K562 (cell line): ENCODE data around the gene MAL. TPM values are rescaled to one million over a fixed set of nuclear protein-coding genes. Genes with fewer than 3 reads are reported as not detected.

Experiments used
- CBX1 ChIP-seq: sonication (generic); IDR thresholded peaks from 2 replicates; pipeline ENCODE4 v1.6.1; 2016; ENCODE audit warnings: antibody characterized with exemption, low read depth, mild to moderate bottlenecking
- CBX8 ChIP-seq: fragments of 200-600 bp; sonication (generic); IDR thresholded peaks from 2 replicates; pipeline ENCODE4 v1.6.1; 2012; ENCODE audit warnings: borderline replicate concordance, mixed run types, low read depth, mild to moderate bottlenecking, moderate library complexity, mixed read lengths, low read length, control low read depth, inconsistent platforms; ENCODE audit not compliant: poor library complexity, severe bottlenecking; ENCODE audit errors: extremely low read depth
- CHD2 ChIP-seq: IDR thresholded peaks from 2 replicates; pipeline ENCODE4 v1.6.1; 2011; ENCODE audit warnings: low read depth, low read length
- ERF ChIP-seq: fragments of 450-650 bp; formaldehyde crosslinking; IDR thresholded peaks from 2 replicates; pipeline ENCODE4 v1.4.0; 2020; ENCODE audit warnings: mild to moderate bottlenecking, mixed read lengths
- MIER1 ChIP-seq: fragments of 450-650 bp; IDR thresholded peaks from 2 replicates; pipeline ENCODE4 v1.6.1; 2016; ENCODE audit warnings: antibody characterized with exemption, mild to moderate bottlenecking, low read depth
- NCOA4 ChIP-seq: fragments of 450-650 bp; IDR thresholded peaks from 2 replicates; pipeline ENCODE4 v1.6.1; 2018; ENCODE audit warnings: mild to moderate bottlenecking; ENCODE audit not compliant: partially characterized antibody
- POLR2H ChIP-seq: IDR thresholded peaks from 2 replicates; pipeline ENCODE4 v1.6.1; 2016; ENCODE audit warnings: missing genetic modification characterization, low read depth, mild to moderate bottlenecking, control low read depth, missing compliant biosample characterization, moderate library complexity
- POU5F1 ChIP-seq: fragments of 150-350 bp; IDR thresholded peaks from 2 replicates; pipeline ENCODE4 v1.6.1; 2014; ENCODE audit warnings: borderline replicate concordance, low read length, low read depth, mild to moderate bottlenecking; ENCODE audit not compliant: partially characterized antibody
- RBM22 ChIP-seq: fragments of 200-400 bp; formaldehyde crosslinking; IDR thresholded peaks from 2 replicates; pipeline ENCODE4 v1.6.1; 2018; ENCODE audit warnings: low read length, low read depth; ENCODE audit not compliant: poor library complexity, severe bottlenecking
- U2AF2 ChIP-seq: fragments of 200-400 bp; formaldehyde crosslinking; optimal IDR thresholded peaks from 2 replicates; pipeline ENCODE3; 2017; ENCODE audit warnings: low read depth, mild to moderate bottlenecking, low read length
- polyA plus RNA-seq, 8 experiments: library from polyadenylated mRNA; depleted of rRNA in 4 of 8; stranded (reverse) in 5 of 8; unstranded in 3 of 8; fragments of >200 nt; fragmentation: Nextera tagmentation in 2 of 8; fragmentation: Illumina TruSeq in 1 of 8; extraction: Ambion mirVana in 2 of 8; extraction: Trizol in 1 of 8; gene quantifications; 2 replicates each; pipeline versions ENCODE4 v1.2.1 to v1.2.3, GENCODE V29; 2011 to 2014; ENCODE audit warnings: inconsistent platforms in 1 of 8, missing spikeins in 1 of 8
- total RNA-seq, 7 experiments: library from RNA; depleted of rRNA in 6 of 7; stranded (reverse); fragments of >200 nt in 6 of 7; fragmentation: Illumina TruSeq in 2 of 7; extraction: Trizol in 2 of 7; gene quantifications; 2 replicates each; pipeline versions ENCODE4 v1.2.1 to v1.2.3, GENCODE V29; 2011 to 2021; ENCODE audit warnings: low replicate concordance in 1 of 7
- TF ChIP-seq, protein P1 (sequence below): fragments of 450-650 bp; IDR thresholded peaks from 2 replicates; pipeline ENCODE4 v1.6.1; 2017; ENCODE audit warnings: antibody characterized with exemption
- TF ChIP-seq, protein P2 (sequence below): fragments of 450-650 bp; IDR thresholded peaks from one replicate; pipeline ENCODE4 v1.6.1; 2018; ENCODE audit warnings: mild to moderate bottlenecking, moderate library complexity; ENCODE audit not compliant: partially characterized antibody
- TF ChIP-seq, protein P3 (sequence below): fragments of 450-650 bp; formaldehyde crosslinking; IDR thresholded peaks from 2 replicates; pipeline ENCODE4 v1.4.0; 2022; ENCODE audit warnings: missing genetic modification characterization
- TF ChIP-seq, protein P4 (sequence below): fragments of 200-800 bp; sonication (Bioruptor generic); IDR thresholded peaks from 2 replicates; pipeline ENCODE4 v1.6.1; 2017; ENCODE audit warnings: missing genetic modification characterization, missing compliant biosample characterization
- TF ChIP-seq, protein P5 (sequence below): fragments of 250-450 bp; sonication (Bioruptor Pico); IDR thresholded peaks from 2 replicates; pipeline ENCODE4 v1.4.0; 2020; ENCODE audit warnings: mild to moderate bottlenecking, moderate library complexity

Gene MAL
- total and polyA plus RNA-seq, 9 of the 15 experiments (the other 6 are each of a cell fraction or from before 2014, with no cell fraction given): not detected

DNA sequence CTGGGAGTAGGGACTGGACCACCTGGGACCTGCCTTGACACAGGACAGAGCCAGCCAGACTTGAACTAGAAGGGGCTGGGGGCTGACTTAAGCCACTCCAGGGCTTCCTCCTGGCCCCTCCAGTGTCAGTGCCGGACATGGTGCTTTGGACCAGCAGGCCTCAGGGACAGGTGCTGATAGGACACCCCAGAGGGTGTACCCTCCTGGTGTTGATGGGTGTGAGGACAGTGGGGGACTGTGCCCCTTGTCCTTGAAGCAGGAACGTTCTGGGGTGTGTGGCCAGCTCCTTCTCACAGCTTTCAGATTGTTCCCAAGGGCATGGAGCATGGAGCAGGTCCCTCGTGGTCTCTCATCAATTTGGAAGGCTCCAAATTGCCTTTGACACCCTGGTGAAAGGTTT, 6.8 kb downstream of the MAL start (continued):
- TF ChIP-seq CHD2 (no peak), CBX8 (no peak), POU5F1 (no peak), ERF (CRISPR knock-in tag) (no peak), NCOA4 (no peak), U2AF2 (no peak), MIER1 (no peak), CBX1 (no peak), POLR2H (tag) (no peak), RBM22 (no peak)
- TF ChIP-seq, protein P1, sequence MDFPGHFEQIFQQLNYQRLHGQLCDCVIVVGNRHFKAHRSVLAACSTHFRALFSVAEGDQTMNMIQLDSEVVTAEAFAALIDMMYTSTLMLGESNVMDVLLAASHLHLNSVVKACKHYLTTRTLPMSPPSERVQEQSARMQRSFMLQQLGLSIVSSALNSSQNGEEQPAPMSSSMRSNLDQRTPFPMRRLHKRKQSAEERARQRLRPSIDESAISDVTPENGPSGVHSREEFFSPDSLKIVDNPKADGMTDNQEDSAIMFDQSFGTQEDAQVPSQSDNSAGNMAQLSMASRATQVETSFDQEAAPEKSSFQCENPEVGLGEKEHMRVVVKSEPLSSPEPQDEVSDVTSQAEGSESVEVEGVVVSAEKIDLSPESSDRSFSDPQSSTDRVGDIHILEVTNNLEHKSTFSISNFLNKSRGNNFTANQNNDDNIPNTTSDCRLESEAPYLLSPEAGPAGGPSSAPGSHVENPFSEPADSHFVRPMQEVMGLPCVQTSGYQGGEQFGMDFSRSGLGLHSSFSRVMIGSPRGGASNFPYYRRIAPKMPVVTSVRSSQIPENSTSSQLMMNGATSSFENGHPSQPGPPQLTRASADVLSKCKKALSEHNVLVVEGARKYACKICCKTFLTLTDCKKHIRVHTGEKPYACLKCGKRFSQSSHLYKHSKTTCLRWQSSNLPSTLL: no peak
- TF ChIP-seq, protein P2, sequence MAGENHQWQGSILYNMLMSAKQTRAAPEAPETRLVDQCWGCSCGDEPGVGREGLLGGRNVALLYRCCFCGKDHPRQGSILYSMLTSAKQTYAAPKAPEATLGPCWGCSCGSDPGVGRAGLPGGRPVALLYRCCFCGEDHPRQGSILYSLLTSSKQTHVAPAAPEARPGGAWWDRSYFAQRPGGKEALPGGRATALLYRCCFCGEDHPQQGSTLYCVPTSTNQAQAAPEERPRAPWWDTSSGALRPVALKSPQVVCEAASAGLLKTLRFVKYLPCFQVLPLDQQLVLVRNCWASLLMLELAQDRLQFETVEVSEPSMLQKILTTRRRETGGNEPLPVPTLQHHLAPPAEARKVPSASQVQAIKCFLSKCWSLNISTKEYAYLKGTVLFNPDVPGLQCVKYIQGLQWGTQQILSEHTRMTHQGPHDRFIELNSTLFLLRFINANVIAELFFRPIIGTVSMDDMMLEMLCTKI: no peak
- TF ChIP-seq, protein P3, sequence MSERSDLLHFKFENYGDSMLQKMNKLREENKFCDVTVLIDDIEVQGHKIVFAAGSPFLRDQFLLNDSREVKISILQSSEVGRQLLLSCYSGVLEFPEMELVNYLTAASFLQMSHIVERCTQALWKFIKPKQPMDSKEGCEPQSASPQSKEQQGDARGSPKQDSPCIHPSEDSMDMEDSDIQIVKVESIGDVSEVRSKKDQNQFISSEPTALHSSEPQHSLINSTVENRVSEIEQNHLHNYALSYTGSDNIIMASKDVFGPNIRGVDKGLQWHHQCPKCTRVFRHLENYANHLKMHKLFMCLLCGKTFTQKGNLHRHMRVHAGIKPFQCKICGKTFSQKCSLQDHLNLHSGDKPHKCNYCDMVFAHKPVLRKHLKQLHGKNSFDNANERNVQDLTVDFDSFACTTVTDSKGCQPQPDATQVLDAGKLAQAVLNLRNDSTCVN (CRISPR knock-in tag): no peak
- TF ChIP-seq, protein P4, sequence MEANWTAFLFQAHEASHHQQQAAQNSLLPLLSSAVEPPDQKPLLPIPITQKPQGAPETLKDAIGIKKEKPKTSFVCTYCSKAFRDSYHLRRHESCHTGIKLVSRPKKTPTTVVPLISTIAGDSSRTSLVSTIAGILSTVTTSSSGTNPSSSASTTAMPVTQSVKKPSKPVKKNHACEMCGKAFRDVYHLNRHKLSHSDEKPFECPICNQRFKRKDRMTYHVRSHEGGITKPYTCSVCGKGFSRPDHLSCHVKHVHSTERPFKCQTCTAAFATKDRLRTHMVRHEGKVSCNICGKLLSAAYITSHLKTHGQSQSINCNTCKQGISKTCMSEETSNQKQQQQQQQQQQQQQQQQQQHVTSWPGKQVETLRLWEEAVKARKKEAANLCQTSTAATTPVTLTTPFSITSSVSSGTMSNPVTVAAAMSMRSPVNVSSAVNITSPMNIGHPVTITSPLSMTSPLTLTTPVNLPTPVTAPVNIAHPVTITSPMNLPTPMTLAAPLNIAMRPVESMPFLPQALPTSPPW (CRISPR knock-in tag): no peak
- TF ChIP-seq, protein P5, sequence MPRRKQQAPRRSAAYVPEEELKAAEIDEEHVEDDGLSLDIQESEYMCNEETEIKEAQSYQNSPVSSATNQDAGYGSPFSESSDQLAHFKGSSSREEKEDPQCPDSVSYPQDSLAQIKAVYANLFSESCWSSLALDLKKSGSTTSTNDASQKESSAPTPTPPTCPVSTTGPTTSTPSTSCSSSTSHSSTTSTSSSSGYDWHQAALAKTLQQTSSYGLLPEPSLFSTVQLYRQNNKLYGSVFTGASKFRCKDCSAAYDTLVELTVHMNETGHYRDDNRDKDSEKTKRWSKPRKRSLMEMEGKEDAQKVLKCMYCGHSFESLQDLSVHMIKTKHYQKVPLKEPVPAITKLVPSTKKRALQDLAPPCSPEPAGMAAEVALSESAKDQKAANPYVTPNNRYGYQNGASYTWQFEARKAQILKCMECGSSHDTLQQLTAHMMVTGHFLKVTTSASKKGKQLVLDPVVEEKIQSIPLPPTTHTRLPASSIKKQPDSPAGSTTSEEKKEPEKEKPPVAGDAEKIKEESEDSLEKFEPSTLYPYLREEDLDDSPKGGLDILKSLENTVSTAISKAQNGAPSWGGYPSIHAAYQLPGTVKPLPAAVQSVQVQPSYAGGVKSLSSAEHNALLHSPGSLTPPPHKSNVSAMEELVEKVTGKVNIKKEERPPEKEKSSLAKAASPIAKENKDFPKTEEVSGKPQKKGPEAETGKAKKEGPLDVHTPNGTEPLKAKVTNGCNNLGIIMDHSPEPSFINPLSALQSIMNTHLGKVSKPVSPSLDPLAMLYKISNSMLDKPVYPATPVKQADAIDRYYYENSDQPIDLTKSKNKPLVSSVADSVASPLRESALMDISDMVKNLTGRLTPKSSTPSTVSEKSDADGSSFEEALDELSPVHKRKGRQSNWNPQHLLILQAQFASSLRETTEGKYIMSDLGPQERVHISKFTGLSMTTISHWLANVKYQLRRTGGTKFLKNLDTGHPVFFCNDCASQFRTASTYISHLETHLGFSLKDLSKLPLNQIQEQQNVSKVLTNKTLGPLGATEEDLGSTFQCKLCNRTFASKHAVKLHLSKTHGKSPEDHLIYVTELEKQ (CRISPR knock-in tag): no peak
